Urinary bladder (tissue), 4 donors: Measurements from ENCODE around the gene APBA2. TPM values are rescaled to one million over a fixed set of nuclear protein-coding genes. Genes with fewer than 3 reads are reported as not detected.

Experiments used
- DNase-seq: peaks from one replicate; pipeline ENCODE4 v3.0.0-alpha.2; 2015; ENCODE audit errors: extremely low spot score
- H3K27ac ChIP-seq: one replicate; pipeline ENCODE4 v1.5.1; 2013; ENCODE audit warnings: low read depth, mild to moderate bottlenecking, moderate library complexity
- H3K36me3 ChIP-seq: one replicate; pipeline ENCODE4 v1.6.1; 2013; ENCODE audit warnings: mild to moderate bottlenecking, moderate library complexity; ENCODE audit not compliant: insufficient read depth
- H3K4me1 ChIP-seq: one replicate; pipeline ENCODE4 v1.6.1; 2013; ENCODE audit warnings: mild to moderate bottlenecking, moderate library complexity; ENCODE audit not compliant: insufficient read depth
- H3K4me3 ChIP-seq: one replicate; pipeline ENCODE4 v1.5.1; 2013; ENCODE audit warnings: low read depth, low read length
- WGBS: extraction: QIAGEN DNeasy Blood & Tissue Kit; methylation state at CpG from one replicate; pipeline ENCODE4 v1.1.7; 2013; 5-methylcytosine and 5-hydroxymethylcytosine counted together
- polyA plus RNA-seq: library from polyadenylated mRNA; stranded (reverse); fragments of 200-250 nt; gene quantifications from one replicate; pipeline ENCODE4 v1.2.3, GENCODE V29; 2013
- total RNA-seq: library from RNA; depleted of rRNA; stranded (reverse); fragments of >200 nt; gene quantifications from one replicate; pipeline ENCODE4 v1.2.3, GENCODE V29; 2014
- donor health status: healthy with polysubstance abuse.
- donor health status: healthy.

The APBA2 gene
- total and polyA plus RNA-seq, 2 donors: 4.2 to 12.8 TPM

- Histone ChIP-seq H3K36me3 (no peaks in the 10 kb centered on the region), H3K27ac (no peak overlapping the region), H3K4me3 (no peak overlapping the region), H3K4me1 (no peaks in the 10 kb centered on the region)
- no peak for DNase-seq
- 75% methylated on average over 5 of the region's 5 CpGs for WGBS
Observed at GRCh38 chr15:29072444-29072843, 186.7 kb downstream of the APBA2 start.

DNA sequence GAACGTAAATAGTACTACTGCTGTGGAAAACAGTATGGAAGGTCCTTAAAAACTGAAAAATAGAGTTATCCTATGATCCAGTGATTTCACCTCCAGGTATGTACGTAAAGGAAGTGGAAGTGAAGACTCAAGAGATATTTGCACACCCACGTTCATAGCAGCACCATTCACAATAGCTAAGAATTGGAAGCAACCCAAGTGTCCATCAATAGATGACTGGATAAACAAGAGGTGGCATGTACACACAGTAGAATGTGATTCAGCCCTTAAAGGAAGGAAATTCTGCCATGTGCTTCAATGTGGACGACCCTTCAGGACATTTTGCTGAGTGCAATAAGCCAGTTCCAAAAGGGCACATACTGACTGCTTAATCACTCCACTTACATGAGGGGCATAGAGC is 188.3 kb downstream of the APBA2 start:
- DNase-seq: no peak
- 79% methylated on average over 4 of the region's 4 CpGs for WGBS
- no peak overlapping the region for H3K4me3 ChIP-seq
- no peaks in the 10 kb centered on the region for H3K36me3 ChIP-seq
- no peaks in the 10 kb centered on the region for H3K4me1 ChIP-seq
- no peak overlapping the region for H3K27ac ChIP-seq

- Histone ChIP-seq H3K4me1 (no peaks in the 10 kb centered on the region), H3K4me3 (no peak overlapping the region), H3K36me3 (no peaks in the 10 kb centered on the region), H3K27ac (no peak overlapping the region)
- DNase-seq: no peak
- WGBS: 88% methylated on average over 10 of the region's 10 CpGs
Observed at GRCh38 chr15:29078541-29078940, 192.8 kb downstream of the APBA2 start.

- H3K4me1 ChIP-seq: no peaks in the 10 kb centered on the region
- 94% methylated on average over 5 of the region's 5 CpGs for WGBS
- H3K36me3 ChIP-seq: no peaks in the 10 kb centered on the region
- no peak overlapping the region for H3K4me3 ChIP-seq
- H3K27ac ChIP-seq: no peak overlapping the region
- DNase-seq: no peak
Observed at GRCh38 chr15:29079479-29079878, 193.7 kb downstream of the APBA2 start.

- Histone ChIP-seq H3K27ac (no peak overlapping the region), H3K4me3 (no peak overlapping the region), H3K36me3 (no peaks in the 10 kb centered on the region), H3K4me1 (no peaks in the 10 kb centered on the region)
- no peak for DNase-seq
- WGBS: 95% methylated on average over 10 of the region's 10 CpGs
Observed at GRCh38 chr15:29081781-29082180, 196.0 kb downstream of the APBA2 start.

GRCh38 chr15:29083161-29083560 is 197.4 kb downstream of the APBA2 start:
- Histone ChIP-seq H3K36me3 (no peaks in the 10 kb centered on the region), H3K27ac (no peak overlapping the region), H3K4me3 (no peak overlapping the region), H3K4me1 (no peaks in the 10 kb centered on the region)
- WGBS: 93% methylated on average over 4 of the region's 4 CpGs
- DNase-seq: no peak

DNA sequence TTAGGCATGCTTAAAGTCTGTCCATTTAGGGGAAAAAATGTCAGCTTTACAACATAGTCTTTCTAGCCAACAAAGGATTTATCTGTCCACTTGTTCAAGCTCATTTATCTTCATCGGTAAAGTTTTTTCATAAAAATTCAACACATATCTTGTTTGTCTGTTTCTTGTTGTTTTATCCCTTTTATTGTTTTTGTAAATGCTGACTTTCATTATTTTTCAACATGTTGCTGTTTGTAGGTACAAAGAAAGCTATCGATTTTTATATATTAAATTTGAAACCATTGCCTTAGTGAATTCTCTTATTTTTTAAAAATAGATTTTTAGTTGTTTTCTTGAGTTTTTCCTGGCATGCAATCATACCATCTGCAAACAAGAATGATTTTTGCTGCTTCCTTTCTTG is 198.1 kb downstream of the APBA2 start:
- Histone ChIP-seq H3K4me3 (no peak overlapping the region), H3K27ac (no peak overlapping the region), H3K4me1 (no peaks in the 10 kb centered on the region), H3K36me3 (no peaks in the 10 kb centered on the region)
- no peak for DNase-seq
- WGBS: 71% methylated on average over 2 of the region's 2 CpGs

DNA sequence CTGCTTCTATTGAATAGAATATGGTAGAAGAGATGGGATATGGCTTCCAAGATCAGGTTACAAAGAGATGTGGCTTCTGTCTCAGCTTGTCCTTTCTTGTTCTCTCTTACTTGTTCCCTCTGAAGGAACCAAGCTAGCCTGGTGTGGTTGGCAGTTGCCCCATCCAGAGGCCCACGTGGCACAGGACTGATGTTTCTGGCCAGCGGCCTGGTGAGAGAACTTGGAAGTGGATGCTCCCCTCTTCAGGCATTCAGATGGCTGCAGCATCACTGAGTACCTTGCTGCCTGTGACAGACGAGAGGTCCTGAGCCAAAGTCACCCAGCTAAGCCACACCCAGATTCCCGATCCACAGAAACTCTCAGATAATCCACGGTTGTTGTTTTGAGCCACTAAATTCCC is 200.2 kb downstream of the APBA2 start:
- DNase-seq: no peak
- 77% methylated on average over 5 of the region's 5 CpGs for WGBS
- H3K27ac ChIP-seq: no peak overlapping the region
- no peak overlapping the region for H3K4me3 ChIP-seq
- no peaks in the 10 kb centered on the region for H3K4me1 ChIP-seq
- no peaks in the 10 kb centered on the region for H3K36me3 ChIP-seq

DNA sequence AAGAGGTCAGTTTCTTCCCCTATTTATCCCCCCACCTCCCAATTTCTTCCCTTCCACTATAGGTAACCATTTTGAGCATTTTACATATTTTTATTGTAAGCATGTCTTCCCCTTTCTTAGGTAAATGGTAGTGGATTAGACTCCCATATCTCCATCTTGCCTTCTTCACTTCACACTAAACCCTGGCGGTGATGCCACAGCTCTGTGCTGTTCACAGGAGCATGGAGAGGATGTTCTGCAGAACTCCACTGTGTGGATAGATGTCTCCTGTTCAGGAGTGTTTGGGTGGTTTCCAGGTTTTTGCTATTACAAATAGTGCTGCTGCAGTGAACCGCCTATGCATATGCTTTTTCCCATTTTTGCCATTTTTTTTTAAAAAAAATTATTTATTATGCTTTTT is 201.1 kb downstream of the APBA2 start:
- H3K4me1 ChIP-seq: no peaks in the 10 kb centered on the region
- DNase-seq: no peak
- WGBS: 86% methylated on average over 2 of the region's 2 CpGs
- H3K36me3 ChIP-seq: no peaks in the 10 kb centered on the region
- H3K27ac ChIP-seq: no peak overlapping the region
- no peak overlapping the region for H3K4me3 ChIP-seq

DNA sequence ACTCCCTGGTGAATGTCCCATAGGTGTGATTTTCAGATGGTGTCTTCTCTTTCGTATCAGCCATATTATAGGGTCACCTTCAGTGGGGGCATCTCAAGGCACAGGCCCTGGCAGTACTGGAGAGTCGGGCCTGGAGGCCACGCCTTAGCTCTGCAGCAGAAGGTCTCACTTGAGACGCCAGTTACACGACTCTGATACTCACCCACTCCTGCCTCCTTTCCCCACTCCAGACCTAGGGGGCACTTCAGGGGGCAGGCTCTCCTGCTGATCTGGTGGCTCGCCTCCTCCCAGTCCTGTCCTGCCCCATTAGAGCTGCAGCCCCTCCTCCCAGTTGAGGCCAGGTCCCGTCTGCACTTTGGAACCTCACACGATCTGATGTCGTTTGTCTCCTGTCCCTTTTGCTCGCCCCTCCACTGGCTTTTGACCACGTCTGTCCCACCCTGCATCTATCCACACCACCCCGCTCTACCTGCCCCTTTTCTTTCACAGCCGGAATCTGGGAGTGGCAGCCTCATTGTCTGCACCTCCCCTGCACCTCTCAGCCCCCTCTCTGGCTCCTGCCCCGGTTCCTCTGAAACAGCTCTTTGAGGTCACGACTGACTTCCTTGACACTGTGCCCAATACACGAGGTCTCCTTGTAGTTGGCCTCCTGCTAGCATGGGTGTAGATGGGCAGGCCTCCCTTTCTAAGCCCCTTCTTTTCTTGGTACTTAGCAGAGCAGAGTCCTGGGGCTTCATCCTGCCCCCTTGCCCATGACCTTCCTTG is 201.9 kb downstream of the APBA2 start:
- DNase-seq: no peak
- 84% methylated on average over 16 of the region's 16 CpGs for whole genome bisulfite sequencing

GRCh38 chr15:29088666-29089065 is 202.9 kb downstream of the APBA2 start:
- no peak overlapping the region for H3K4me3 ChIP-seq
- no peak overlapping the region for H3K27ac ChIP-seq
- H3K36me3 ChIP-seq: no peaks in the 10 kb centered on the region
- no peaks in the 10 kb centered on the region for H3K4me1 ChIP-seq
- WGBS: 96% methylated on average over 5 of the region's 5 CpGs
- DNase-seq: no peak

More for the DNA sequence above, 201.9 kb downstream of the APBA2 start:
- Histone ChIP-seq H3K4me1 (no peaks in the 10 kb centered on the region), H3K27ac (no peak overlapping the region), H3K4me3 (no peak overlapping the region), H3K36me3 (no peaks in the 10 kb centered on the region)

DNA sequence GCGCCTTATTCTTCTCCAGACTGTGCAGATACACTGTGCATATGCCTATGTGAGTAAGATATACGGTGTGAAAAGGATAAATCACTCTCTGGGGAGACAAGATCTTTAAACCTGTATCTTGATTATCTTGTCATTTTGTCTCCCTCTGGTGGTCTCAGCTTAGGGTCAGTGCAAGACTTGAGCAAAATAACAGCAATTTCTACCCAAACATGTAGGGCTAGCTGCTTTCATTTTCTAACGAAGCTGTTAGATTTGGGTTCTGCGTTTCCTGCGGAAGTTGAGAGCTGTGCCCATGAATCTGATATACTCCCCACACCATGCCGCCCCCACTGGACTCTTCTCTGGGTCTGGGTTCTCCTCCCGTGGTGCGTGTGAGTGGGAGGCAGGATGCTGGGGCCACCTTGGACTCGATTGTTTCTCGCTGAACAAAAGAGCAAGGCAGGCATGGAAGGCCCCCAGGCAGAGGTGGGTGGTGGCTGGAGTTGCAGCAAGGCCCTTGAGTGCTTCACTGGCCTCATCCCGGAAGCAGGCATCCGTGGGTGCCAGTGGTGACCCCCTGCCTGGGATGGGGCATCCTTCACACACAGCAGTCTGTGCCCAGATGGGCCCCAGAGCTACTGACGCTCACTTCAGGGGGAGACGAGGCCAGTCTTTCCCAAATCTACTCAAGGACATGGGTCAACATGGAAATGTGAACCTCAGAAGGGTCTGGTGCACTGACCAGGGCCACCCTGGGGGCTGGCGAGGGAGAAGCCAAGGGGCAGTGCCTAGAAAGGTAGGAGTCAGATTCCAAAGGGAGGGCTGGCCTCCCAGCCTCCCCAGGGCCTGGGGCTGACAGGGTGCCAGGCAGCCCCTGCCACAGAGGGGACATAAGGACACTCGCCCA is 204.2 kb downstream of the APBA2 start:
- 69% methylated on average over 16 of the region's 16 CpGs for WGBS
- Histone ChIP-seq H3K4me3 (no peak overlapping the region), H3K4me1 (no peaks in the 10 kb centered on the region), H3K27ac (no peak overlapping the region), H3K36me3 (no peaks in the 10 kb centered on the region)
- no peak for DNase-seq

- Histone ChIP-seq H3K4me3 (no peak overlapping the region), H3K4me1 (no peaks in the 10 kb centered on the region), H3K36me3 (no peaks in the 10 kb centered on the region), H3K27ac (no peak overlapping the region)
- DNase-seq: no peak
- WGBS: 84% methylated on average over 15 of the region's 15 CpGs
Observed at GRCh38 chr15:29090617-29091466, 205.1 kb downstream of the APBA2 start.
